Nucleus accumbens (tissue), 56 donors: ENCODE measurements around the gene PRR23A.

Experiments used
- DNase-seq, 56 donors: peaks; one replicate each; lab custom pipeline; 2025; lab: John Stamatoyannopoulos, UW

The PRR23A gene

DNA sequence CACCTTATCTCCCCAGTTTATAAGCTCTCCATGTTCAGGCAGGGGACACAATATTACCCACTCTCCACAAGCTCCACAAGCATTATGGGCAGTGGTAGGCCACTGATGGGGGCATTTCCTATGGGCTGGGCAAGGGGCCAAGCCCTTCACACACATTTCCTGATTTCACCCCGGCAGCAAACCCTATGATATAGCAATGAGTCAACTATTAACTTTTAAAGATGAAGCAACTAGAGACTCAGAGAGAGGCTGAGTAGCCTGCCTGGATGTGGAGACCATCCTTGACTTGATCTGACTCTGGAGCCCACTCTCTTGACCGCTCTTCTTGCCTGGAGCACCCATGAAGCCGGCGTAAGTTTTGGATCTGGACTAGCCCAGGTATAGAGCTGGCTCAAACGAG, 31.6 kb downstream of the PRR23A start:
- no peak for DNase-seq

DNA sequence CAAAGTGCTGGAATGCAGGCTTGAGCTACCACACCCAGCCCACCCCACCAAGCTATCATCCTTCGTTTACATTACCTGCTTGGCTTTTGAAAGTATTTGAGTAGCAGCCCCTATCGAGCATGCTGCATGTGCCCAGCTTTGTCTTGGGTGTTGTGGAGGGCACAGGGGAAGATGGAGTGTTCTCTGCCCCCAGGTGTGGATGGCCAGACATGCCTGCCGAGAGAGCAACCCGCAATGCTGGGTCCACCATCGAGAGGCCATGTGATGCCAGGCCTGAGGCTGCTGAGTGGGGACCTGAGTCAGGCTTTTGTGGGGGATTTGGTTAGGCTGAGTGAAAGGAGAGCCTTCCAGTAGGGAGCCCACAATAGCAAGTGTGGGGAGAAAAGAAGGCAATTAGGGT, 33.1 kb downstream of the PRR23A start:
- DNase-seq: no peak

DNA sequence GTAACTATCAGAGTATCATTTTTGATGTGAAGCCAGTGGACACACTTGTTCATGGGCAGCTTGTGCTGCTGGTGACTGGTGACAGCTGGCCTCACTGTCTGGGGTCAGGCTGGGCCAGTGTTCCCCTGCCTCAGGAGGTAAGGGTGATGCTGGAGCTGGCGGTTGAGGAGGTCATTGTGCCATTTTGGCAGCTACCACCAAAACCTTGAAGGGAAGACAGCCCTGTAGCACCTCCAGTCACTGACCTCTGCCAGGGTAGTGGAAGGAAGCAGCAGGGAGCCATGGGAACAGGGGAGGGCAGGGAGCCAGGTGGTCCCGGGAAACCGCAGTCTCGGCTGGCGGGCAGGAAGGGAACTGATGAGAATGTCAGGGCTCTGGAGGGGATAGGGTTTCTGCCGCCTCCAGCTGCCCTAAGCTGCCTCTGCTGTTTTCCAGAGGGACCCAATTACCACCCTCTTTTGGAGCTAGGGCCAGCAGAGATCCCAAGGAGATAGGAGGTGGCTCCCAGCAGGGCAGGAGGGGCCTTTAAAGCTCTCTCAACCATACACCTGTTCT, 34.2 kb downstream of the PRR23A start:
- DNase-seq: no peak

DNA sequence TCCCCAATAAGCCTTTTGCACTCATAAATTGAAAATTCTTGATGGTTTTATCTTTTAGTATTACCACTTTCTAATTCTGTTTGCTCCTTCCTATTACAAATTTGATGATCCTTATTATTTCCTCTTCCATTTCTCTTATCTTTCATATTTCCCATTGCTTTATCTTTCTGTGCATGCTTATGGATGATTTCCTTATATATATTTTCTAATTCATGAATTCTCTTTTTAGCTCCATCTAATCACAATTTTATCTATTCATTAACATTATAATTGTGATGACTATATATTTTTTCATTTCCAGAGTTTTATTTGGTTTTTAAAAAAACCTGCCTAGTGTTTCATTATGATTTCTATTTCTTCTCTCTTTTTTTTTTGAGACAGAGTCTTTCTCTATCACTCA, 41.1 kb downstream of the PRR23A start:
- no peak for DNase-seq

DNA sequence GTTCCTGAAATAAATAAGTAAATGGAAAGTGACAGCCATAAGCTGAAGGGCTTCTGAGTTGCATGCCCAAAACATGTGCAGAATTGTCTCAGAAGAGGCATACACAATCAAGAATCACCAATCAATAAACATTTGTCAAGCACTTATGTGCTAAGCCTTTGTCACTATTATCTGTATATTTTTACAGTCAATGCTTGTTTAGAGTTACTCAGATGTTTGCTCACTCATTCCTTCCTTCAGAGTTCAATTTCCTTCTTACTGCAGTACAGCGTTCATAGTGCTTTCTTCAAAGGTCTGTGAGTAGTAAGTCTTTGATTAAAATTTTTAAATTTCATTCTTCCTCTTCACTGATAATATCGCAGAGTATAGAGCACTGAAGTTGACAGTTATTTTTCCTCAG, 41.8 kb downstream of the PRR23A start:
- DNase-seq: no peak

DNA sequence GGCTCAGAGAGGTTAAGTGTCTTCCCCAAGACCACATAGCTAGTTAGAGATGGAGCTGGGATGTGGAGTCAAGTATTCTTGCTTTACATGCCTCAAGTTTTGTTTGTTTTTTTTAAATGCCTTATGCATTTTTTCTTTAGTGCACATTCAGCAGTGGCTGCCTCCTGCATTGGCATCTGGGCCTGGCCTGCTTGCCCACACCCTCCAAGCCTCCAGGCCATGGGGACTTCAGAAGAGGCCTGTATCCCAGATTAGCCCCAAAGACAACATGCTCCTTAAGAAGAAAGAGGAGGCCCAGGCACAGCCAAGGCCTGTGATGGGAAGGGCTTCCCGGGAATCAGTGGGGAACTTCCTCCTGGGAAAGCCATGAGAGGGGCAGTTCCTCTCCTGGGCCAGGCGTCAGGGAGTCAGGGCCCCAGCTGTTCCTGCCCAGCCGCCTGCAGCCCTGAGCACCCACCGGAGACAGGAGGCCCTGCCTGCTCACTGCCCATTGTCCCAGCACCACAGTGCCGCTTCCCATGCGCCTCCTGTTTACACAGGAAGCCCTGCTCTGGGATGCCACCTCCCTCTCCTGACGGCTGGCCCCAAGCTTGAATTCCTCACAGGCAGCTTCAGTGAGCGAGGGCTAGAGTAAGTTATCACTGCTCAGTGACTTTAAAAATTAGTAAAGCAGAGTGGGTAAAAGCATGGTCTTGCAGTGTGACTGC, 43.1 kb downstream of the PRR23A start:
- DNase-seq: no peak

DNA sequence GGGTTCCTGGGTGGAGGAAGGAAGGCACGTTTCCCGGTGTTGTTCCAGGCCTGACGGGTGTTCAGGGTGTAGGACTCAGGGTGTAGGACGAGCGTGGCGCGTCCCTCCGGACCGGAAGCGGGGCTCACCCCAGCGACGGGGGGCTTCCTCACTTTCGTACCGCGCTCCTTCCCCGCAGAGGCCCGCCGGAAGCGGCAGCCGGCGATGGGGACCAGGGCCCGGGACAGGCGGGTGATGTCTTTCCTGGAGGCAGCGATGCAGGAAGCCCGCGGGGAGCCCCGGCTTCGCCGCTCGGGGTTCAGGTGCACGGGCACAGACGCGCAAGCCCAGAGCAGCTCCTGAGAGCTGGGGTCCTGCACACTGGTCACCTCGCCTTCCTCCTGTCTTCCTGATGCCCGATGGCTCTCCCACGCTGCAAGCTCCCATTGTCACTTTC, 45.6 kb downstream of the PRR23A start:
- DNase-seq: no peak
